MG63 (cell line): ENCODE measurements around the gene CCHCR1. TPM values are rescaled to one million over a fixed set of nuclear protein-coding genes. Genes with fewer than 3 reads are reported as not detected.
A peak's percentile ranks its signal among the peaks of the same experiment; 100 is the strongest.
"Not testable (repeated sequence)": the region's sequence is repeated elsewhere in the genome, so short reads cannot be mapped to it uniquely, and the experiment has no call there.

Experiments
- DNase-seq: peaks from one replicate; pipeline ENCODE4 v3.0.0-alpha.2; 2020
- H3K27me3 ChIP-seq: fragments of 250-450 bp; sonication (Bioruptor Pico); 2 replicates; pipeline ENCODE4 v1.5.1; 2020; ENCODE audit warnings: mild to moderate bottlenecking, moderate library complexity
- H3K36me3 ChIP-seq: fragments of 250-450 bp; sonication (Bioruptor Pico); 2 replicates; pipeline ENCODE4 v1.5.1; 2020; ENCODE audit warnings: mild to moderate bottlenecking, moderate library complexity
- H3K4me3 ChIP-seq: fragments of 250-450 bp; sonication (Bioruptor Pico); 2 replicates; pipeline ENCODE4 v1.5.1; 2020; ENCODE audit warnings: mild to moderate bottlenecking, moderate library complexity
- H3K9me3 ChIP-seq: fragments of 250-450 bp; sonication (Bioruptor Pico); 2 replicates; pipeline ENCODE4 v1.5.1; 2020; ENCODE audit warnings: mild to moderate bottlenecking, moderate library complexity
- total RNA-seq: library from RNA; depleted of rRNA; stranded (reverse); fragments of >200 nt; shearing (Covaris generic); gene quantifications from 2 replicates; pipeline ENCODE4 v1.2.3, GENCODE V29; 2014; ENCODE audit warnings: low replicate concordance

CCHCR1 gene
- total RNA-seq, 1 experiment from 2014 or later: 21.7 TPM

- H3K36me3 ChIP-seq: no peaks in the 10 kb centered on the region
- no peaks in the 10 kb centered on the region for H3K9me3 ChIP-seq
- no peak overlapping the region for H3K4me3 ChIP-seq
- DNase-seq: no peak
- H3K27me3 ChIP-seq: no peaks in the 10 kb centered on the region
Measured at GRCh38 chr6:31187780-31188194, 30.2 kb upstream of the CCHCR1 start.

- peak; percentile 86 for DNase-seq
- Histone ChIP-seq H3K27me3 (no peaks in the 10 kb centered on the region), H3K9me3 (no peaks in the 10 kb centered on the region), H3K4me3 (peak overlapping the region; percentile 51), H3K36me3 (no peaks in the 10 kb centered on the region)
Measured at GRCh38 chr6:31186052-31186734, 28.6 kb upstream of the CCHCR1 start.

- peak overlapping the region; percentile 51 for H3K4me3 ChIP-seq
- not testable (repeated sequence) for H3K9me3 ChIP-seq, DNase-seq, H3K36me3 ChIP-seq, H3K27me3 ChIP-seq
Measured at GRCh38 chr6:31185695-31186051, 28.1 kb upstream of the CCHCR1 start.

GRCh38 chr6:31183859-31184258 is 26.3 kb upstream of the CCHCR1 start:
- H3K27me3 ChIP-seq, H3K36me3 ChIP-seq, H3K4me3 ChIP-seq, DNase-seq, H3K9me3 ChIP-seq: not testable (repeated sequence)

- DNase-seq, H3K36me3 ChIP-seq, H3K27me3 ChIP-seq, H3K4me3 ChIP-seq, H3K9me3 ChIP-seq: not testable (repeated sequence)
Measured at GRCh38 chr6:31183287-31183686, 25.7 kb upstream of the CCHCR1 start.

- Histone ChIP-seq H3K9me3 (no peaks in the 10 kb centered on the region), H3K4me3 (no peak overlapping the region), H3K27me3 (no peaks in the 10 kb centered on the region), H3K36me3 (no peaks in the 10 kb centered on the region)
- DNase-seq: no peak
Measured at GRCh38 chr6:31180500-31180899, 22.9 kb upstream of the CCHCR1 start.

- no peak overlapping the region for H3K4me3 ChIP-seq
- H3K9me3 ChIP-seq: no peaks in the 10 kb centered on the region
- no peaks in the 10 kb centered on the region for H3K36me3 ChIP-seq
- DNase-seq: no peak
- no peaks in the 10 kb centered on the region for H3K27me3 ChIP-seq
Measured at GRCh38 chr6:31179896-31180295, 22.3 kb upstream of the CCHCR1 start.

- H3K36me3 ChIP-seq: no peaks in the 10 kb centered on the region
- H3K4me3 ChIP-seq: no peak overlapping the region
- no peaks in the 10 kb centered on the region for H3K9me3 ChIP-seq
- DNase-seq: no peak
- no peaks in the 10 kb centered on the region for H3K27me3 ChIP-seq
Measured at GRCh38 chr6:31179042-31179386, 21.4 kb upstream of the CCHCR1 start.

- no peak overlapping the region for H3K4me3 ChIP-seq
- no peak for DNase-seq
- no peaks in the 10 kb centered on the region for H3K27me3 ChIP-seq
- H3K36me3 ChIP-seq: no peaks in the 10 kb centered on the region
- H3K9me3 ChIP-seq: no peaks in the 10 kb centered on the region
Measured at GRCh38 chr6:31178143-31179041, 20.8 kb upstream of the CCHCR1 start.

GRCh38 chr6:31175971-31176370 is 18.4 kb upstream of the CCHCR1 start:
- peak; percentile 26 for DNase-seq
- no peaks in the 10 kb centered on the region for H3K27me3 ChIP-seq
- no peaks in the 10 kb centered on the region for H3K36me3 ChIP-seq
- no peak overlapping the region for H3K4me3 ChIP-seq
- H3K9me3 ChIP-seq: no peaks in the 10 kb centered on the region

- Histone ChIP-seq H3K27me3 (no peaks in the 10 kb centered on the region), H3K4me3 (no peak overlapping the region), H3K36me3 (no peaks in the 10 kb centered on the region), H3K9me3 (no peaks in the 10 kb centered on the region)
- DNase-seq: no peak
Measured at GRCh38 chr6:31174378-31174777, 16.8 kb upstream of the CCHCR1 start.

- H3K9me3 ChIP-seq: no peaks in the 10 kb centered on the region
- H3K27me3 ChIP-seq: no peaks in the 10 kb centered on the region
- DNase-seq: no peak
- no peak overlapping the region for H3K4me3 ChIP-seq
- no peaks in the 10 kb centered on the region for H3K36me3 ChIP-seq
Measured at GRCh38 chr6:31173406-31173805, 15.8 kb upstream of the CCHCR1 start.

- DNase-seq: no peak
- Histone ChIP-seq H3K36me3 (no peaks in the 10 kb centered on the region), H3K27me3 (no peaks in the 10 kb centered on the region), H3K9me3 (no peaks in the 10 kb centered on the region), H3K4me3 (no peak overlapping the region)
Measured at GRCh38 chr6:31172973-31173384, 15.4 kb upstream of the CCHCR1 start.

GRCh38 chr6:31171931-31172905 is 14.6 kb upstream of the CCHCR1 start:
- no peak for DNase-seq

GRCh38 chr6:31170987-31171671 is 13.5 kb upstream of the CCHCR1 start:
- Histone ChIP-seq H3K9me3 (no peaks in the 10 kb centered on the region), H3K36me3 (no peaks in the 10 kb centered on the region), H3K4me3 (no peak overlapping the region), H3K27me3 (no peaks in the 10 kb centered on the region)
- no peak for DNase-seq

More at GRCh38 chr6:31171931-31172905, 14.6 kb upstream of the CCHCR1 start:
- H3K4me3 ChIP-seq: no peak overlapping the region
- no peaks in the 10 kb centered on the region for H3K36me3 ChIP-seq
- no peaks in the 10 kb centered on the region for H3K27me3 ChIP-seq
- H3K9me3 ChIP-seq: no peaks in the 10 kb centered on the region

GRCh38 chr6:31170600-31170881 is 12.9 kb upstream of the CCHCR1 start, which contains the start of gene POU5F1:
Gene POU5F1, minus strand, starts transcription at chr6:31170682. Its CDS starts 62 bp downstream, at chr6:31170620.
- Histone ChIP-seq H3K27me3 (no peaks in the 10 kb centered on the region), H3K36me3 (no peaks in the 10 kb centered on the region), H3K9me3 (no peaks in the 10 kb centered on the region), H3K4me3 (no peak within 1 kb of the TSS)
- DNase-seq: no peak
